ENCODE data around the gene YOD1. TPM values are rescaled to one million over a fixed set of nuclear protein-coding genes. Genes with fewer than 3 reads are reported as not detected.

YOD1 gene
- total RNA-seq, 1 donor from 2014 or later, result 5.5 TPM

- H3K36me3 Mint-ChIP-seq (ENCODE audit: low read depth), result no peaks in the 10 kb centered on the region
- peaks cover 29% of the 10 kb centered on the region for H3K4me1 Mint-ChIP-seq (ENCODE audit: low read depth)
- no peak within 1 kb of the TSS for H3K27ac Mint-ChIP-seq (ENCODE audit: unreplicated experiment)
- TF ChIP-seq CTCF (IDR thresholded peaks at IDR 0.05), result no peak
- no peak for DNase-seq (ENCODE audit: low spot score)
- H3K9me3 Mint-ChIP-seq (ENCODE audit: low read depth), result no peaks in the 10 kb centered on the region
- H3K27me3 Mint-ChIP-seq (ENCODE audit: low read depth), result peaks cover 8% of the 10 kb centered on the region
- H3K4me3 Mint-ChIP-seq (ENCODE audit: unreplicated experiment), result no peak within 1 kb of the TSS
These were observed 38.0 kb upstream of the YOD1 start, which contains the start of gene C4BPB for GRCh38 chr1:207088701-207089626. C4BPB (plus strand) TSS chr1:207088860; CDS start chr1:207089532, 672 bp downstream.

GRCh38 chr1:207088161-207088560, 37.2 kb upstream of the YOD1 start:
- Mint-ChIP-seq H3K4me3 (ENCODE audit: unreplicated experiment) (no peak overlapping the region), H3K4me1 (ENCODE audit: low read depth) (peaks cover 30% of the 10 kb centered on the region)

GRCh38 chr1:207085887-207086286, 34.9 kb upstream of the YOD1 start:
- no peaks in the 10 kb centered on the region for H3K9me3 Mint-ChIP-seq (ENCODE audit: low read depth)
- H3K27me3 Mint-ChIP-seq (ENCODE audit: low read depth), result peaks cover 4% of the 10 kb centered on the region
- no peak overlapping the region for H3K4me3 Mint-ChIP-seq (ENCODE audit: unreplicated experiment)
- H3K4me1 Mint-ChIP-seq (ENCODE audit: low read depth), result peaks cover 30% of the 10 kb centered on the region
- no peaks in the 10 kb centered on the region for H3K36me3 Mint-ChIP-seq (ENCODE audit: low read depth)
- no peak for TF ChIP-seq CTCF (IDR thresholded peaks at IDR 0.05)
- no peak overlapping the region for H3K27ac Mint-ChIP-seq (ENCODE audit: unreplicated experiment)
- no peak for DNase-seq (ENCODE audit: low spot score)

More at GRCh38 chr1:207088161-207088560, 37.2 kb upstream of the YOD1 start:
- no peaks in the 10 kb centered on the region for H3K9me3 Mint-ChIP-seq (ENCODE audit: low read depth)
- TF ChIP-seq CTCF (IDR thresholded peaks at IDR 0.05), result no peak
- peaks cover 8% of the 10 kb centered on the region for H3K27me3 Mint-ChIP-seq (ENCODE audit: low read depth)
- no peaks in the 10 kb centered on the region for H3K36me3 Mint-ChIP-seq (ENCODE audit: low read depth)
- DNase-seq (ENCODE audit: low spot score), result no peak
- no peak overlapping the region for H3K27ac Mint-ChIP-seq (ENCODE audit: unreplicated experiment)

GRCh38 chr1:207084701-207085180, 33.7 kb upstream of the YOD1 start:
- no peak overlapping the region for H3K4me3 Mint-ChIP-seq (ENCODE audit: unreplicated experiment)
- H3K27me3 Mint-ChIP-seq (ENCODE audit: low read depth), result peaks cover 4% of the 10 kb centered on the region
- TF ChIP-seq CTCF (IDR thresholded peaks at IDR 0.05), result peak; percentile 81
- DNase-seq (ENCODE audit: low spot score), result no peak
- H3K36me3 Mint-ChIP-seq (ENCODE audit: low read depth), result peaks cover under 1% of the 10 kb centered on the region
- no peak overlapping the region for H3K27ac Mint-ChIP-seq (ENCODE audit: unreplicated experiment)
- H3K9me3 Mint-ChIP-seq (ENCODE audit: low read depth), result no peaks in the 10 kb centered on the region
- H3K4me1 Mint-ChIP-seq (ENCODE audit: low read depth), result peaks cover 30% of the 10 kb centered on the region

- H3K9me3 Mint-ChIP-seq (ENCODE audit: low read depth), result no peaks in the 10 kb centered on the region
- peaks cover 2% of the 10 kb centered on the region for H3K36me3 Mint-ChIP-seq (ENCODE audit: low read depth)
- peaks cover 4% of the 10 kb centered on the region for H3K27me3 Mint-ChIP-seq (ENCODE audit: low read depth)
- peaks cover 30% of the 10 kb centered on the region for H3K4me1 Mint-ChIP-seq (ENCODE audit: low read depth)
- no peak overlapping the region for H3K4me3 Mint-ChIP-seq (ENCODE audit: unreplicated experiment)
- no peak for DNase-seq (ENCODE audit: low spot score)
- no peak overlapping the region for H3K27ac Mint-ChIP-seq (ENCODE audit: unreplicated experiment)
- TF ChIP-seq CTCF (IDR thresholded peaks at IDR 0.05), result no peak
These were observed 33.2 kb upstream of the YOD1 start for GRCh38 chr1:207084232-207084631.
